SU-DHL-6 (cell line): ENCODE data around the gene ARHGEF28.

Source experiments
- H2AFZ ChIP-seq: fragments of 200-600 bp; sonication (generic); 2 replicates; pipeline ENCODE4 v1.6.1; 2014; ENCODE audit warnings: low read depth, mild to moderate bottlenecking, moderate library complexity, mixed read lengths, antibody characterized with exemption, low read length; ENCODE audit not compliant: severe bottlenecking
- H3F3A ChIP-seq: fragments of 200-600 bp; shearing (Covaris generic); 2 replicates; pipeline ENCODE4 v1.6.0; 2016; ENCODE audit warnings: antibody characterized with exemption, mild to moderate bottlenecking; ENCODE audit not compliant: insufficient read depth
- H3K27ac ChIP-seq: fragments of 200-600 bp; sonication (generic); 2 replicates; pipeline ENCODE4 v1.5.1; 2016; ENCODE audit warnings: low read depth, mild to moderate bottlenecking, low read length, moderate library complexity, mixed read lengths
- H3K27me3 ChIP-seq: fragments of 200-600 bp; sonication (generic), shearing (Covaris generic); 2 replicates; pipeline ENCODE4 v1.6.0; 2014; ENCODE audit warnings: mild to moderate bottlenecking, low read length
- H3K36me3 ChIP-seq: fragments of 200-600 bp; sonication (generic); 2 replicates; pipeline ENCODE4 v1.6.1; 2014; ENCODE audit warnings: mild to moderate bottlenecking, low read length, mixed read lengths
- H3K4me2 ChIP-seq: fragments of 300-600, 200-600 bp; shearing (Covaris generic), sonication (generic); 2 replicates; pipeline ENCODE4 v1.6.0; 2014; ENCODE audit warnings: low read length, low read depth, mild to moderate bottlenecking; ENCODE audit not compliant: poor library complexity, severe bottlenecking
- H3K4me3 ChIP-seq: fragments of 200-600 bp; sonication (generic); 2 replicates; pipeline ENCODE4 v1.5.1; 2014; ENCODE audit warnings: antibody characterized with exemption, low read length, mild to moderate bottlenecking, mixed read lengths; ENCODE audit not compliant: insufficient read depth, poor library complexity, severe bottlenecking
- H3K79me2 ChIP-seq: fragments of 200-600 bp; sonication (generic); 2 replicates; pipeline ENCODE4 v1.6.1; 2014; ENCODE audit warnings: mild to moderate bottlenecking, low read length, moderate library complexity; ENCODE audit not compliant: insufficient read depth
- H3K9ac ChIP-seq: fragments of 200-600 bp; sonication (generic); 2 replicates; pipeline ENCODE4 v1.7.0; 2014; ENCODE audit warnings: mild to moderate bottlenecking, low read length
- H3K9me2 ChIP-seq: fragments of 200-600 bp; sonication (generic); replicated peaks from 2 replicates; pipeline ENCODE4 v1.6.1; 2014; ENCODE audit warnings: low read length; ENCODE audit not compliant: insufficient read depth
- H3K9me3 ChIP-seq: fragments of 200-600 bp; sonication (generic); 2 replicates; pipeline ENCODE4 v1.6.1; 2014; ENCODE audit warnings: low read length, mixed read lengths; ENCODE audit not compliant: insufficient read depth
- H4K20me1 ChIP-seq: fragments of 200-600 bp; sonication (generic); 2 replicates; pipeline ENCODE4 v1.6.1; 2014; ENCODE audit warnings: low read depth, mild to moderate bottlenecking, antibody characterized with exemption, low read length, moderate library complexity, mixed read lengths
- CTCF ChIP-seq: fragments of 200-600 bp; sonication (generic); IDR thresholded peaks from one replicate; pipeline ENCODE4 v1.5.1; 2017; ENCODE audit warnings: antibody characterized with exemption, mild to moderate bottlenecking, low read length, moderate library complexity; ENCODE audit not compliant: insufficient read depth, poor library complexity, severe bottlenecking
- EZH2phosphoT487 ChIP-seq: fragments of 200-600 bp; sonication (generic), shearing (Covaris generic); conservative IDR thresholded peaks from 2 replicates; pipeline ENCODE4 v1.6.1; 2018; ENCODE audit warnings: mild to moderate bottlenecking, antibody characterized with exemption, low read length, moderate library complexity, mixed read lengths

The ARHGEF28 gene

DNA sequence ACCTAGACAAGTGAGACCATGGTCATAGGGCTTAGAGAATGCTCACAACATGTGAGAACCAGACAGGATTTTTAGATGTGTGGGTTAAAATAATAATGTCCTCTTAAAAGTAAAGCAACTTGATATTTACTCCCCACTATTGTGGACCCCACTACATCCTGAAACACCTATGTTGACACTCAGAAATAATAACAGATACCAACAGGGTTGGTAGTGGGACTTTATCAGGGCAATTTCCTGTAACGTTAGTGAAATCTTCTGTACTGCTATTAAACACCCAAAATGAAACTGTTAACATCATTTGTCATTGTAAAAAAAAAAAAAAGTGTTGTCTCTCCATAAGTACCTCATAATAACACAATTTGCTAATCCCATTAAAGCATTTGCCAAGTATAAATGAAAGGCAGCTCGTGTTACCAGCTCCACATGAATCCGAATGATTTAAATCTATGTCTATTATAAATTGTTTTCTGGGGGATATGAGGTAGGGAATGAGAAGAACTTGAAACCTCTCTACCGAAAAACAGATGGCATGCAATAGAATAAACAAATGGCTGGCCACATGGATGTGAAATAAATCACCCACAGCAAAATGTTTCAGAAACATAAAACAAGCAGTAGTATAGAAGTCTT lies 285.9 kb downstream of the ARHGEF28 start:
- no peaks in the 10 kb centered on the region for H4K20me1 ChIP-seq
- no peak overlapping the region for H2AFZ ChIP-seq
- no peaks in the 10 kb centered on the region for H3K79me2 ChIP-seq
- no peak overlapping the region for H3K4me3 ChIP-seq
- no peaks in the 10 kb centered on the region for H3K9me3 ChIP-seq
- no peaks in the 10 kb centered on the region for H3K36me3 ChIP-seq
- no peaks in the 10 kb centered on the region for H3K27me3 ChIP-seq
- no peak overlapping the region for H3K27ac ChIP-seq
- H3K4me2 ChIP-seq = no peak overlapping the region
- no peaks in the 10 kb centered on the region for H3F3A ChIP-seq
- TF ChIP-seq CTCF (no peak), EZH2phosphoT487 (no peak)
- no peaks in the 10 kb centered on the region for H3K9me2 ChIP-seq
- no peak overlapping the region for H3K9ac ChIP-seq

DNA sequence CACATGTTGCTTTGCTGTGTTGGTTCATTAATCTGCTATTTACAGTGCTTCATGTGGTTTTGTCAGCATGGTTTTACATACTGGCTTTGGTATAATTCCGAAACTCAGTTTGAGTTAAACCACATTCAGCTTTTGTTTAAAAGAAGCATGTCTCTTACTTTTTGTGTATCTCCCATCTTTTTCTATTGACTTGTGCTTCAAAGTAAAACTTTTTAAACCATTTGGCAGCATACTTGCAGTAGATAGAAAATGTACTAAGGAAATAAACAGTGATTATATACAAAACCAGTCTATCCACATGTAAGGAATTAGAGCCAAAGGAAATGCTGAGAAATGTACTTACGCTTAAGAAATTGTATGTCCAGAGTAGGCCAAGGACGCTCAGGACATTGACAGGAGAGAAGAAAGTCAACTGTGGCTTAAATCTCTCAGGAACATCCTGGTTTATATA lies 286.9 kb downstream of the ARHGEF28 start:
- Histone ChIP-seq H3K27me3 (no peaks in the 10 kb centered on the region), H3K9ac (no peak overlapping the region), H3K36me3 (no peaks in the 10 kb centered on the region), H3K9me2 (no peaks in the 10 kb centered on the region), H3K27ac (no peak overlapping the region), H3K9me3 (no peaks in the 10 kb centered on the region), H3K4me2 (peak overlapping the region; percentile 27), H2AFZ (no peak overlapping the region), H3F3A (no peaks in the 10 kb centered on the region), H3K4me3 (no peak overlapping the region), H3K79me2 (no peaks in the 10 kb centered on the region), H4K20me1 (no peaks in the 10 kb centered on the region)
- TF ChIP-seq CTCF (no peak), EZH2phosphoT487 (no peak)

- H3K79me2 ChIP-seq = no peaks in the 10 kb centered on the region
- TF ChIP-seq EZH2phosphoT487 = no peak
- no peaks in the 10 kb centered on the region for H3F3A ChIP-seq
- H3K9me3 ChIP-seq = no peaks in the 10 kb centered on the region
- no peak overlapping the region for H3K27ac ChIP-seq
- no peaks in the 10 kb centered on the region for H4K20me1 ChIP-seq
- no peak overlapping the region for H2AFZ ChIP-seq
- H3K36me3 ChIP-seq = no peaks in the 10 kb centered on the region
- H3K4me2 ChIP-seq = no peak overlapping the region
- H3K9ac ChIP-seq = no peak overlapping the region
- H3K27me3 ChIP-seq = no peaks in the 10 kb centered on the region
- H3K9me2 ChIP-seq = no peaks in the 10 kb centered on the region
- no peak overlapping the region for H3K4me3 ChIP-seq
These were observed 288.0 kb downstream of the ARHGEF28 start for GRCh38 chr5:73913971-73914370.

DNA sequence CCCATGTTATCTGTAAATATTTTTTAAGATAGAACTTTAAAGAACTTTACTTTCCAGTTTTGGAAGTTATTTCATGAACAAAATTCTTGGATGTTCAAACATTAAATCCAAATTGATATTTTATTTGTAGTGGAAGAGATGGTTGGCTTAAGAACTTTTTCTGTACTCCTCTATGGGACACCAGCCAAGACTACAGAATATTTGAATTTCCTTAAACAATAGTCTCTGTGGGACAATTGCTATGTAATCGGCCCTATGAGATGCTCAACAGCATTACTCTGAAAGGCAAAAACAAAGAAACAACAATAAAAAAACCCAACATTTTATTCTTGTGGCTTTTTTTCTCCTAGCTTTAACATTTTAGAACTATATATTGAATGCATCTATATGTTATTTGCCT lies 289.3 kb downstream of the ARHGEF28 start:
- Histone ChIP-seq H3K9ac (no peak overlapping the region), H3K4me2 (no peak overlapping the region), H3K79me2 (no peaks in the 10 kb centered on the region), H4K20me1 (no peaks in the 10 kb centered on the region), H3F3A (no peaks in the 10 kb centered on the region), H3K9me3 (no peaks in the 10 kb centered on the region), H3K36me3 (no peaks in the 10 kb centered on the region), H3K27ac (no peak overlapping the region), H2AFZ (no peak overlapping the region), H3K4me3 (no peak overlapping the region), H3K9me2 (no peaks in the 10 kb centered on the region), H3K27me3 (no peaks in the 10 kb centered on the region)
- TF ChIP-seq CTCF (no peak), EZH2phosphoT487 (no peak)
